Common myeloid progenitor, CD34-positive (primary cell): Measurements from ENCODE around the gene FAM32A.
"Not testable (repeated sequence)": the region's sequence is repeated elsewhere in the genome, so short reads cannot be mapped to it uniquely, and the experiment has no call there.

ENCODE experiments used
- CTCF ChIA-PET: fragments of 350-600 bp; sonication (Branson Sonifier 250); formaldehyde crosslinking; loops from one replicate; lab custom pipeline; 2021; ENCODE audit warnings: antibody characterized with exemption; lab: Charles Lee
- POLR2A ChIA-PET: fragments of 350-600 bp; sonication (Branson Sonifier 250); formaldehyde crosslinking; loops from one replicate; lab custom pipeline; 2021; ENCODE audit warnings: antibody characterized with exemption; lab: Charles Lee
- DNase-seq, 3 donors: peaks; one replicate each; pipeline versions ENCODE4 v3.0.0 to v3.0.0-alpha.2; 2013
- H3K27ac ChIP-seq, 2 experiments: 1 replicate in 1 of 2; 2 replicates in 1 of 2; pipeline ENCODE4 v1.7.0; 2013; ENCODE audit warnings: inconsistent platforms in 2 of 2, low read length in 2 of 2, mild to moderate bottlenecking in 2 of 2, low read depth in 1 of 2, moderate library complexity in 1 of 2; ENCODE audit not compliant: severe bottlenecking in 2 of 2, insufficient read depth in 1 of 2, poor library complexity in 1 of 2
- H3K27me3 ChIP-seq, 5 experiments: replicated peaks in 2 of 5; 1 replicate in 3 of 5; 2 replicates in 2 of 5; pipeline versions ENCODE4 v1.6.1 to v1.7.0; 2013; ENCODE audit warnings: low read length in 4 of 5, mild to moderate bottlenecking in 2 of 5, moderate library complexity in 2 of 5, inconsistent platforms in 1 of 5; ENCODE audit not compliant: insufficient read depth in 5 of 5, control insufficient read depth in 4 of 5
- H3K36me3 ChIP-seq, 4 experiments: 1 replicate in 2 of 4; 2 replicates in 2 of 4; pipeline versions ENCODE4 v1.6.1 to v1.7.0; 2013; ENCODE audit warnings: low read length in 3 of 4, control low read depth in 1 of 4, mild to moderate bottlenecking in 1 of 4; ENCODE audit not compliant: control insufficient read depth in 4 of 4, insufficient read depth in 4 of 4
- H3K4me1 ChIP-seq, 4 experiments: 1 replicate in 3 of 4; 2 replicates in 1 of 4; pipeline versions ENCODE4 v1.6.1 to v1.7.1; 2013; ENCODE audit warnings: low read length in 3 of 4, mild to moderate bottlenecking in 3 of 4, control low read depth in 1 of 4, inconsistent platforms in 1 of 4, moderate library complexity in 1 of 4; ENCODE audit not compliant: control insufficient read depth in 4 of 4, insufficient read depth in 4 of 4; ENCODE audit errors: control extremely low read depth in 1 of 4
- H3K4me3 ChIP-seq, 7 experiments: 1 replicate in 4 of 7; 2 replicates in 3 of 7; pipeline versions ENCODE4 v1.5.1 to v1.7.0; 2013; ENCODE audit warnings: mild to moderate bottlenecking in 7 of 7, low read length in 6 of 7, moderate library complexity in 6 of 7, inconsistent platforms in 2 of 7, low read depth in 2 of 7, control low read depth in 1 of 7; ENCODE audit not compliant: insufficient read depth in 4 of 7, control insufficient read depth in 1 of 7; ENCODE audit errors: extremely low read depth in 1 of 7
- H3K9me3 ChIP-seq, 5 experiments: 1 replicate in 4 of 5; 2 replicates in 1 of 5; pipeline versions ENCODE4 v1.6.1 to v1.7.1; 2013; ENCODE audit warnings: low read length in 4 of 5, mild to moderate bottlenecking in 2 of 5, inconsistent platforms in 1 of 5, low read depth in 1 of 5, moderate library complexity in 1 of 5; ENCODE audit not compliant: control insufficient read depth in 4 of 5, insufficient read depth in 2 of 5; ENCODE audit errors: control extremely low read depth in 1 of 5
- WGBS: methylation state at CpG from one replicate; pipeline ENCODE4 v1.1.5; 2013; ENCODE audit not compliant: insufficient coverage; 5-methylcytosine and 5-hydroxymethylcytosine counted together

FAM32A gene

DNA sequence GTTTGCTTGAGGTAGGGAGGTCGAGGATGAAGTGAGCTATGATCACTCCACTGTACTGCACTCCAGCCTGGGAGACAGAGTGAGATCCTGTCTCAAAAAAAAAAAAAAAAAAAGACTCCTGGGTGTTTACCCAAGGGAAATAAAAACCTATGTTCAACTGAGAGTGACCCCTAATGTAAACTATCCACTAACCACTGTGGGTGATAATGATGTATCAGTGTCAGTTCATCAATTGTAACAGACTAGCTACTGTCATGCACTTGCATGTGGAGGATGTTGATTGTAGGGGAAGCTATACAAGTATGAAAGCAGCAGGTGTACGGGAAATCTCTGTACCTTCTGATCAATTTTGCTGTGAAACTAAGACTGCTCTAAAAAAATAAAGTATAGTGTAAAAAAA is 9.3 kb upstream of the FAM32A start:
- H3K27ac ChIP-seq, result no peak overlapping the region
- DNase-seq, result no peak
- no peak overlapping the region for H3K4me3 ChIP-seq
- no peaks in the 10 kb centered on the region for H3K36me3 ChIP-seq
- H3K27me3 ChIP-seq, result no peaks in the 10 kb centered on the region
- CTCF ChIA-PET, result no interaction called here
- POLR2A ChIA-PET, result interaction anchor here (0.7 kb wide), 1 partner anchor 49 kb away, joined by 3 read pairs; no protein-coding TSS in a partner anchor
- no CpG with 5 or more reads among the region's 2 CpGs for WGBS
- H3K9me3 ChIP-seq, result peaks cover 0 to 5% (median 0%) of the 10 kb centered on the region in 5 experiments
- peaks cover 0 to 21% (median 12%) of the 10 kb centered on the region in 4 experiments for H3K4me1 ChIP-seq

DNA sequence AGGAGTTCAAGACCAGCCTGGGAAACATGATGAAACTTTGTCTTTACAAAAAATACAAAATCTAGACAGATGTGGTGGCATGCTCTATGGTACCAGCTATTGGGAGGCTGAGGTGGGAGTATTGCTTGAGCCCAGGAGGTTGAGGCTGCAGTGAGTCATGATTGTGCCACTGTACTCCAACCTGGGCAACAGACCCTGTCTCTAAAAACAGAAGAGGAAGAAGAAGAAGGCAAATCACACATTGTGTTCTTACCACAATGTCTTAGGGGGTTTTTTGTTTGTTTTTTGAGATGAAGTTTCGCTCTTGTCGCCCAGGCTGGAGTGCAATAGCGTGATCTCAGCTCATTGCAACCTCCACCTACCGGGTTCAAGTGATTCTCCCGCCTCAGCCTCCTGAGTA is 6.3 kb upstream of the FAM32A start:
- H3K36me3 ChIP-seq, H3K9me3 ChIP-seq, POLR2A ChIA-PET, H3K4me3 ChIP-seq, H3K27ac ChIP-seq, H3K4me1 ChIP-seq, H3K27me3 ChIP-seq: not testable (repeated sequence)
- WGBS, result 100% methylated on average over 1 of the region's 5 CpGs
- CTCF ChIA-PET, result interaction anchor here (1.2 to 1.9 kb wide), 6 partner anchors 10 to 134 kb away, joined by 3 to 7 read pairs (median 4); no protein-coding TSS in a partner anchor
- peak in 1 of 3 donors; percentile 55 for DNase-seq

DNA sequence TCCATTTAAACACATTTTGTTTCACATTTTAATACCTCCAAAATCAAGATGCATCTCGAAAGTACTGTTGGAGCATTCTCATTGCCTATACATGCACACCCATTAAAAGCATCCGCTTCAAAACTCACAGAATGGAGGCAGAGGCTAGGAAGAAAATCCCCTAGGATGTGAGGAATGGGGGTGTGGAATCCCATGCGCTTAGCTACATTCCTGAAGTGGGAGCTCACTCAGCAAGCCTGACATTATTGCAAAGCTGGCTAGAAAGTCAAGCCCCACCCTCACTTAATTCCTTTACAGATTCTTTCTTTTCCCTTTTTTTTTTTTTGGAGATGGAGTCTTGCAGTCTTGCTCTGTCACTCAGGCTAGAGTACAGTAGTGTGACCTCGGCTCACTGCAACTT is 4.6 kb upstream of the FAM32A start:
- no CpG with 5 or more reads among the region's 4 CpGs for WGBS
- Histone ChIP-seq H3K4me1 (peaks cover 0 to 14% (median 10%) of the 10 kb centered on the region in 4 experiments), H3K9me3 (peaks cover 0 to 5% (median 0%) of the 10 kb centered on the region in 5 experiments), H3K27me3 (no peaks in the 10 kb centered on the region), H3K27ac (no peak overlapping the region), H3K36me3 (no peaks in the 10 kb centered on the region), H3K4me3 (no peak overlapping the region)
- DNase-seq, result no peak
- ChIA-PET POLR2A (no interaction called here), CTCF (interaction anchor here (0.9 to 3.5 kb wide), 8 partner anchors 10 to 551 kb away, joined by 3 to 18 read pairs (median 4); partner anchors contain the start of gene HSH2D)

DNA sequence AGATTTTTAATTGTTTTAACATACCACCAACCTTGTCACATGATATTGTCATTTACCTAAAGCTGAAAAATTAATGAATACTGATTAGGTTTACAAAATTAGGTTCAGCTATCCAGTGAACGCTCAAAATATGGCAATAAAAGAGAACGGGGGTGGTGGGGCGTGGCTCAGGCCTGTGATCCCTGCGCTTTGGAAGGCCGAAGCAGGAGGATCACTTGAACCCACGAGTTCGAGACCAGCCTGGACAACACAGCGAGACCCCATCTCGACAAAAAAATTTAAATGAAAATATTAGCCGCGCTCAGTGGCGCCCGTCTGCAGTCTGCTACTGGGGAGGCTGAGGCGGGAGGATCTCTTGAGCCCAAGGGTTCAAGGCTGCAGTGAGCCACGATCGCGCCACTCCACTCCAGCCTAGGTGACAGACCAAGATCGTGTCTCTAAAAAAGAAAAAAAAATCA is 516 bp upstream of the FAM32A start:
- POLR2A ChIA-PET, result interaction anchor here (0.7 to 0.8 kb wide), 3 partner anchors 13 to 143 kb away, joined by 3 to 4 read pairs (median 3); partner anchors contain the start of genes AP1M1 and HSH2D
- H3K9me3 ChIP-seq, result no peaks in the 10 kb centered on the region
- peak overlapping the region in 1 of 2 experiments; percentile 94 for H3K27ac ChIP-seq
- CTCF ChIA-PET, result interaction anchor here (0.6 to 3.7 kb wide), 20 partner anchors 11 to 554 kb away, joined by 3 to 28 read pairs (median 5); partner anchors contain the start of genes AP1M1 and HSH2D
- H3K27me3 ChIP-seq, result no peaks in the 10 kb centered on the region
- H3K4me1 ChIP-seq, result peaks cover 0 to 27% (median 21%) of the 10 kb centered on the region in 4 experiments
- WGBS, result 53% methylated on average over 18 of the region's 18 CpGs
- peaks cover 5 to 23% (median 16%) of the 10 kb centered on the region in 4 experiments for H3K36me3 ChIP-seq
- DNase-seq, result no peak
- H3K4me3 ChIP-seq, result peak overlapping the region in 6 of 7 experiments; percentile 83 to 99 (median 97)

DNA sequence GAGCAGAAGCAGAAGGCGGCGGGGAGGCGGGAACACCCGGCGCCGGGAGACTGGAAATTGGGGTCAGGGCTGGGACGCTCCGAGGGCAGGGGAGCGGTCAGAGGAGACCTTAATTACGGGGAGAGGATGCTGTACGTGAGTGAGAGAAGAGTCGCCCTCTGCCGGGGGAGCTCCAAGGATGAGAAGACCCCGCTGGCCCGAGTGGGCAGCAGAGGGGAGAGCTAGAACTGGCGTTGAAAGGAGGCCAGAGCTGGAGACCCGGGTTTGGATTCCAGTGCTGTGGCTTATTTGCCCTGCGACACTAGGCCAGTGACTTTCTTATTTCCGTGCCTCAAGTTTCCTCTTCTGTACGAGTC is 536 bp downstream of the FAM32A start:
- DNase-seq, result peak; percentile 64 to 77 (median 74)
- ChIA-PET POLR2A (interaction anchor here (0.5 to 0.7 kb wide), 4 partner anchors 12 to 1638 kb away, joined by 3 to 7 read pairs (median 3); partner anchors contain the start of gene AP1M1), CTCF (interaction anchor here (0.9 to 3.7 kb wide), 19 partner anchors 10 to 555 kb away, joined by 3 to 28 read pairs (median 5); partner anchors contain the start of genes AP1M1 and HSH2D)
- Histone ChIP-seq H3K36me3 (peaks cover 10 to 33% (median 26%) of the 10 kb centered on the region in 4 experiments), H3K27me3 (no peaks in the 10 kb centered on the region), H3K9me3 (no peaks in the 10 kb centered on the region), H3K4me3 (peak overlapping the region; percentile 76 to 99 (median 97)), H3K27ac (peak overlapping the region; percentile 89 to 94), H3K4me1 (peaks cover 0 to 25% (median 21%) of the 10 kb centered on the region in 4 experiments)
- 0% methylated on average over 20 of the region's 20 CpGs for WGBS

DNA sequence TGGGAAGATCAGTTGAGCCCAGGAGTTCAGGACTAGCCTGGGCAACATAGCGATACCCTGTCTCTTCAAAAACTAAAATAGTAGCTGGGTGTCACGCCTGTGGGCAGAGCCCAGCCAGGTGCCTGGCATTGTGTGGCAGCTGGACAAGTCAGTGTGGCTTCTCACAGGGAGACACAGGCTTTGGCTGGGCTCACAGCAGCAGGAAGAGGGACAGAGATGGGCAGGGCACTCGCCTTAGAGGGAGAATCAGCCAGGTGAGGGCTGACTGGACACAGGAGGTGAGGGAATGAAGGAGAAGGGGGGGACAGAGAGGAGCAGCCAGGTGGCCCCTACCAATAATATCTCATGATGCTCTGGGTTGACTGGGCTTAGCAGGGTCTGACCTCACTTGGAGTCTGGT is 3.3 kb downstream of the FAM32A start:
- no peak overlapping the region for H3K4me3 ChIP-seq
- peaks cover 10 to 52% (median 40%) of the 10 kb centered on the region in 4 experiments for H3K36me3 ChIP-seq
- no peaks in the 10 kb centered on the region for H3K27me3 ChIP-seq
- no peak for DNase-seq
- POLR2A ChIA-PET, result no interaction called here
- H3K9me3 ChIP-seq, result no peaks in the 10 kb centered on the region
- CTCF ChIA-PET, result interaction anchor here (0.9 to 1.4 kb wide), 4 partner anchors 8 to 199 kb away, joined by 3 to 5 read pairs (median 3); no protein-coding TSS in a partner anchor
- peaks cover 0 to 19% (median 17%) of the 10 kb centered on the region in 4 experiments for H3K4me1 ChIP-seq
- 91% methylated on average over 3 of the region's 3 CpGs for WGBS
- no peak overlapping the region for H3K27ac ChIP-seq

DNA sequence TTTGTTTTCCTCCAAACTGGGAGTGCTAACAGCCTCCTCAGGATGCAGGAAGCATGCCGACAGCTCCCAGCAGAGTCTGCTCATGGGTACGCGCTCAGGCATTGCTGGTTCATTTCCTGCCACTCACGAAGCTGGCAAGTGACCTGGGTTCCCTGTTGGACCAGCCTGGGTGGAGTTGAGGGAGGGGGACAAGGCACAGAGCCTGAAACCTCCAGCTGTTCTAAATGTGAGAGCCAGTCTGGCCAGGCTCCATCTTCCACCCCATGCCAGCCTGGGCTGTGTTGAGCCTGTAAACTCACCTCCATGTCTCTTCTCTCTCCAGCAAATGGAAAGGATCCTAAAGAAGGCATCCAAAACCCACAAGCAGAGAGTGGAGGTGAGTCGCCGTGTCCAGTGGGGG is 5.0 kb downstream of the FAM32A start:
- CTCF ChIA-PET, result interaction anchor here (1.0 kb wide), 1 partner anchor 11 kb away, joined by 3 read pairs; no protein-coding TSS in a partner anchor

More for the DNA sequence above, 5.0 kb downstream of the FAM32A start:
- Histone ChIP-seq H3K27ac (no peak overlapping the region), H3K27me3 (no peaks in the 10 kb centered on the region), H3K4me1 (peaks cover 0 to 13% (median 12%) of the 10 kb centered on the region in 4 experiments), H3K9me3 (no peaks in the 10 kb centered on the region), H3K4me3 (no peak overlapping the region), H3K36me3 (peaks cover 10 to 53% (median 40%) of the 10 kb centered on the region in 4 experiments)
- no peak for DNase-seq
- WGBS, result 69% methylated on average over 5 of the region's 6 CpGs
- POLR2A ChIA-PET, result no interaction called here
